GM10266 (cell line): ENCODE results near the gene PKN1.

Source experiments
- DNase-seq: peaks from one replicate; pipeline ENCODE4 v3.0.0; 2012; ENCODE audit errors: extremely low spot score
- TF ChIP-seq, protein P1 (sequence below): IDR thresholded peaks from 2 replicates; pipeline ENCODE4 v1.5.1; 2012; ENCODE audit warnings: mild to moderate bottlenecking, low read depth; ENCODE audit not compliant: control insufficient read depth, insufficient read depth; ENCODE audit errors: missing control alignments

PKN1 gene

GRCh38 chr19:14473978-14474578, 41.0 kb downstream of the PKN1 start:
- peak; percentile 46 for DNase-seq
- TF ChIP-seq, protein P1, sequence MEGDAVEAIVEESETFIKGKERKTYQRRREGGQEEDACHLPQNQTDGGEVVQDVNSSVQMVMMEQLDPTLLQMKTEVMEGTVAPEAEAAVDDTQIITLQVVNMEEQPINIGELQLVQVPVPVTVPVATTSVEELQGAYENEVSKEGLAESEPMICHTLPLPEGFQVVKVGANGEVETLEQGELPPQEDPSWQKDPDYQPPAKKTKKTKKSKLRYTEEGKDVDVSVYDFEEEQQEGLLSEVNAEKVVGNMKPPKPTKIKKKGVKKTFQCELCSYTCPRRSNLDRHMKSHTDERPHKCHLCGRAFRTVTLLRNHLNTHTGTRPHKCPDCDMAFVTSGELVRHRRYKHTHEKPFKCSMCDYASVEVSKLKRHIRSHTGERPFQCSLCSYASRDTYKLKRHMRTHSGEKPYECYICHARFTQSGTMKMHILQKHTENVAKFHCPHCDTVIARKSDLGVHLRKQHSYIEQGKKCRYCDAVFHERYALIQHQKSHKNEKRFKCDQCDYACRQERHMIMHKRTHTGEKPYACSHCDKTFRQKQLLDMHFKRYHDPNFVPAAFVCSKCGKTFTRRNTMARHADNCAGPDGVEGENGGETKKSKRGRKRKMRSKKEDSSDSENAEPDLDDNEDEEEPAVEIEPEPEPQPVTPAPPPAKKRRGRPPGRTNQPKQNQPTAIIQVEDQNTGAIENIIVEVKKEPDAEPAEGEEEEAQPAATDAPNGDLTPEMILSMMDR = no peak

DNA sequence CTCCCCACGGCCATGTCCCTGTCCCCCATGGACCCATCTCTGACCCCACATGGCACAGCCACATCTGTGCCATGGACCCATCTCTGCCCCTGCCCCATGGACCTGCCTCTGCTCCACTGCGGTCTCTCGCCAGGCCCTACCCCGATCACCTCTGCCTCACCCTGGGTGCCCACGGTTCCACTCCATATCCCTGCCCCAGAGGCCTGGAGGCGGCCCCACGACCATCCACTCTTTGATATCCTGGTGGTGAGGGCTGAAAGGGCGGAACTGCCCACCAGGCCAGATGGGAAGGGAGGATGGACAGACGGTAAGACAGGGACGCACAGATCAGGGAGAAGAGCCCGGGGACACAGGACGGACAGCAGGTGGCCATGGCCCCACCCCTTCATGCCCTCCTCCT, 41.7 kb downstream of the PKN1 start:
- peak; percentile 24 for DNase-seq
- TF ChIP-seq, protein P1 = no peak

GRCh38 chr19:14475251-14476073, 42.4 kb downstream of the PKN1 start, which contains the start of gene PTGER1:
TSS of gene PTGER1 (minus strand) at chr19:14475354. CDS start at chr19:14474320, 1,034 bp downstream.
- TF ChIP-seq, protein P1 = peak; percentile 22

GRCh38 chr19:14476327-14476672, 43.2 kb downstream of the PKN1 start:
- TF ChIP-seq, protein P1 = no peak
- DNase-seq = no peak

More at GRCh38 chr19:14475251-14476073, 42.4 kb downstream of the PKN1 start, which contains the start of gene PTGER1:
- peak; percentile 66 for DNase-seq

DNA sequence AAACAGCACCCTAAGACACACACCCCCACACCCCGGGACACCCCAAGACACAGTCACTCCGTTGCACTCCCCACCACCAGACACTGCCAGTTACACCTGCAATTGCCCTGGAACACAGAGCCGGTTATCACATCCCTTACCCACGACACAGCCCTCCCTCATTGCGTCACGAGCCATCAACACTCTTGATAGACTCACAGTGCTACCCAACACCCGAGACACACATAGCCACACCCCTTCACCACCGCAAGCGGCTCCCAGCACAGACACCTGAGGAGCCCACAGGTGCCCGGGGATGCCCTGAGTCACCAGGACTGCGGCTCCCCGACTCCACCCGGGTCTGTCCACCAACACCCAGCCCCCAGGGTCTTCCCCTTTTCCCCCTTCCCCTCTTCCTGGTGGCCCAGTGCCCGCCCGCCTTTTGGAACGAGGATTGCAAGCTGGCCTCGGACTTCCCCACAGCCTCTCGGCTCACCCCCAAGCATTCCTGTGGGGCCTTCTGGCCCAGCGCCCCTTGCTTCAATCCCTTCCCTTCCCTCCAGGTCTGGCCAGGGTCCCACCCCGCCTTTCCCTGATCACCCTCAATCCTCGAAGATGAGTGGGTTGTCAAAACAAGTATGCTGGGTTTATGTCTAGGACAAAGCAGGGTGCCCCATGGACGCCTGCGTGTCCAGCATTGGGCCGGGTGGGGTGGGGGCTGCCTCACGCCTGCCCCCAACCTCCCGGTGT, 43.7 kb downstream of the PKN1 start:
- TF ChIP-seq, protein P1 = no peak
- DNase-seq = peak; percentile 33

- no peak for DNase-seq
- TF ChIP-seq, protein P1 = no peak
These were observed 44.5 kb downstream of the PKN1 start for GRCh38 chr19:14477418-14478112.
